GM19463 (cell line): ENCODE measurements around the gene XCL2.

Experiments used
- ATAC-seq: cut with Tn5 transposase; IDR thresholded peaks from one replicate; pipeline ENCODE4 v1.9.1; 2021; ENCODE audit warnings: mild to moderate bottlenecking, moderate library complexity; ENCODE audit not compliant: unreplicated experiment

The XCL2 gene

DNA sequence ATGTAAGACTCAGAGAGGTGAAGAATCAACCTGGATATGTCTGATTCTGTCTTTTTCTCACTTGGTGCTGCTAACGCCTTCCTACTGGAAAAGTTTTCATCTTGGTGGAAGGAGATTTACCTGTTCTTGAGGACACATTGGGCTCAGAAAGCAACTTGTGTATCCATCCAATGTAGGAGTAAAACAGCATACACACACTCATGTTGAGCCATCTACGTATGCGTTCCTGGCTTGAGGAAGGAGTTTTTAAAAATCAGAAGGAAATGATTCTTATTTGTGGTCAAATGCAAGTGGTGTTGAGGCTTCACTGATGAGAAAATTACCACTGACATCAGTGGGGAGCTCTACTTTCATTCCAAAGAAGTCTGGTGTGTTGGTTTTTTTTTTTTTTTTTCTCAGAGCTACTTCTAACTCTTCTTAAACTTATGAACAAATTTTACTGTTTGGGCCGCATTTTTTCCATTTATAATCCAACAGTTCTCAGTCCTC is 25.6 kb downstream of the XCL2 start:
- no peak for ATAC-seq

DNA sequence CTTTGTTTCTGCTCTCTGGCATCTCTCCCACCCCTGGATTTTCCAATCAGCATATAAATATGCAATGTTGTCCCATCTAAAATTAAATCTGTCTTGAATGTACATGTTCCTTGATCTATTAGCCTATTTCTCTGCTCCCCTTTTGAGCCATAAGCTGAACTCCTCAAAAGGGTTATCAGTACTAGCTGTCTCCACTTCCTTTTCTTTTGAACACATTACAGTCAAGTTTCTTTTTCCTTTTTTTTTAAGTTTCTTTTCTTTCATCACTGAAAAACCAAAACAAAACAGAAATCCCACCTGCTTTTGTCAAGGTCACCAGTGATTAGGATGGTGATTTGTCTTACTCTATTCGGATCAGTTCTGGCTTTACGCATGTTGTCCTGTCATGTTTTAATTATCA is 29.3 kb downstream of the XCL2 start:
- no peak for ATAC-seq

DNA sequence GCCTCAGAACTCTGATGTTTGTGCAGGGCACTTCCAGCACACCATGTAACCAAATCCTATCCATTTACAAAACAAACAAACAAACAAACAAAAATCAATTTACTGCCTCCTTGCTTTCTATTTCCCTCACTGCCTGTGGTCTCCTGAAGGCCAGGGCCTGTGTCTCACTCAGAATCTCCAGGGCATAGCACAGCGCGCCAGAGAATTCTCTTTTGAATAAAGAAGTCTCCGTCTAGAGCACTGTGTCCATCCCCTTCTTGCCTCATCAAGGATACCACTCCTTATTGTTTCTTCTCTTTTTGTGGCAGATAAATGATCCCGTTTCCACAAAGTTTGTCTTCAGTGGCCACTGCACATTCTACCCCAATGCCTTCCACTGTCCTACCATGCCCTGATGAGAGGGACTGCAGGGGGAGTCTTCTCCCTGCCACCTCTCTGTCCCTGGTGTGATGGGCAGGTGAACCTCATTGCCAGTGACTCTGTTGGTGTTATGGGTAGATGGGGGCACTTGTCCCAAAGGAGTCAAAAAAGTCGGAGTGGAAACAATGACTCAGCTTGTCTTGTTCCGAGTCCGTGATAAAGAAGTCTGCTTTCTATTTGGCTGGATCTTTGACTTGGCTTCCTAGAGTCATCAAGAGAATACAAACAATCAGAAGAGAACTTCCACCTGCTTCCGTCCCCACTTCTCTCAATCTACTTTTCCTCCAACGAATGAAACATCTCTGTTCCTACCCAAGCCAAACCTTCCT is 30.0 kb downstream of the XCL2 start:
- ATAC-seq: no peak

DNA sequence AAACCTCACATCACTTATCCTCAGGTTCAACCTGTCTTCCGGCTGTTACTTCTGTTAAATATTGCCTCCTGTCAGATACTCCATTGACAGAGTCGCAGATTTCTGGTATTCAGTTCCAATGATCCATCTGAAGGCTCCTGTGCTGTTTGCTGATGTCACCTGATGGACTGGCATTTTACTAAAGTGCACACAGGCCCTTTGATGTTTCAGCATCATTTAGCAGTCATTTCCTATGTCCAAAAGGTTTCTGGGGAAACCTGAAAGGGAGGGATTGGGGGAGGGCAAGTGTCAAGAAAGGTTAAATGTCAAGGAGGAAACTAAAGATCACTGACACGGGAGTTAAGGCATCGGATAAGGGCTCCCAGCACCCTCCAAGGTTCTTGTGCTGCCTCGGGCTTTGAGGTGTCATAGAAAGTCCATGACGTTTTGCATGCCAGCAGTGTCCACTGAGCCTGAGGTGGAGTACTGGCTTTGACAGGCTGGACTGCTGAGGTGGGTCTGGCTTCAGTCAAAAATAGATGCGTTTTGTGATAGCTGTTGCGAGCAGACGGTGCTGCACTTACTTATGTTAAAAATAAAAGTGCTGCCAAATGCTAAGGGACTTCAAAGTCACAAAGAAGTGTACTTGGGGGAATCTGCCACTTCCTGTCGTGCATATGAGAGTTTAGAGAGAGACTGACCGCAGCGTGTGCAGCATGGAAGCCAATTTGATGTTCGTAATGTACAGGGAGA is 30.8 kb downstream of the XCL2 start:
- no peak for ATAC-seq

DNA sequence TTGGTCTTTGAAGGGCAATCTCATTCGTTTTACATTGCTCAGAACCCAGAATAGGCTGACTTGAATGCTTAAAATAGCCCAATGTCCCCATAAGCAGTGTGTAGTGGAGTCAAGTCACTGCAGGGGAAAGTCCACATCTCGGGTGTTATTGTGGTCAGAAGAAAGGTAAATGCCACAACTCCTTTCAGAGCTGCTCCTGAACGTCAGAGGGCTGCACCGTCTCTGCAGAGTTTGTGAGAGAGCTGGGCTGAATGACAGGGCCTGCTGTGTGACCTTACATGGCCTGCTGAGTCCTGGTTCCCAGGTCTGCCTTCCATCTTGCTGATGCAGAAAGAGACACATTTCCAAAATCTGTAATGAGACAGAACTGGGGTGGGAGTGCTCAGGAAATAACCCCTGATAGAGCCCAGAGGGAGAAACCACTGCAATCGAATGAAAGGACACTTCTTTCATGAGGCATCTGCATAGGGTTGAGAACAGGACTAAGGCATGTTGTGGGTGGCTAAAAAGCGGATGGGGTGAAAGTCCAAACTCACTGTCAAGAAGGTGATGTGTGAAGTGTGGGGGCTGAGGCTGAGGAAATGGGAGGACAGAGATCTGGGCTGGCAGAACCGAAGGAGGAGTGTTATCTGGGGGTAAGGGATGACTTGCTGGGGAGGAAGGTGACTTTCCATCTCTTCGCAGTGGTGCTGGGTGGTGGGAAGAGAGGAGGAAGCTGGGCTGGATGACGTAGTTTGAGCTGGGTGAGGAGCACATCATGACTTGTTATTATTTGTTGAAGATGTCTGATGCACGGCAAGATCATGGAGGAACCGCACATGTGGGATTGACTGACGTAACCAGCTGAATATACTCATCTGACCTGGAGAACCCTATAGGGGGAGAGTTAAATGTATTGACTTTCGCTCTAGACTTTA is 33.7 kb downstream of the XCL2 start:
- ATAC-seq: peak; percentile 88

DNA sequence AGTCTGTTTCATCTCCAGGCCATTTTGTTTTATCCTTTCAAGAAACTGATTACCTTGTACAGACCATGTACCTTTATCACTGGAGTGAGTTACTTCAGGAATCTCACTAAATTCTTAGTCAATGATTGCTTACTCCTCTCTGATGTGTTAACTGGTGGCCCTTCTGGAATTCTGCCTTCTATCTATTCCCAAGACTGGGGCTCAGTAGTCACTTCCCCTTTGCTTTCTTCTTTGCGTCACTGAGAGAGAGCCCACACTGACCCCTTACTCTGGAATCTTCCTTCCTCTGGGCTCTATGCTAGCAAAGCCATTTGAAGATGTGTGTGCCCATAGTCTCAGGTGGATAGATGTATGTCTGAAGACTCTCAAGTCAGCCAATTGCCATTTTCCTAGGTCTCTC is 34.6 kb downstream of the XCL2 start:
- no peak for ATAC-seq

DNA sequence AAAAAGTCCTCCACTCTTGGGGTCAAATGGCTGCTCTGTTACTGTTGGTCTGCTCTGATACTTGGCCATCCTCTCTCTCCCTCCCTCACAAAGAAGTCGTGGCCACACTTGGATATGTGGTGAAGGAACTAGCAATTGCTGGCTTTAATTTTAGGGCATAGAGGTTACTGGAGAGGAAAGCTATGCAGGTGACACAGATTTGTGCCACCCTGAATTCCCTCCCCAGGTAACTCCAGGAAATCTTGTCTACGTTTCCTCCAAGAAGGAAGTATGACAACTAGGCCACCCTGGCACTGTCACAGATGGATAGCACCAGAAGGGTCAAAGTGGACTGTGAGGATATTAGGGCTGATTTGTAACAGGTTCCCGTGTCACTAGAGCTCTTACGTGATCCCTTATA is 36.0 kb downstream of the XCL2 start:
- no peak for ATAC-seq

DNA sequence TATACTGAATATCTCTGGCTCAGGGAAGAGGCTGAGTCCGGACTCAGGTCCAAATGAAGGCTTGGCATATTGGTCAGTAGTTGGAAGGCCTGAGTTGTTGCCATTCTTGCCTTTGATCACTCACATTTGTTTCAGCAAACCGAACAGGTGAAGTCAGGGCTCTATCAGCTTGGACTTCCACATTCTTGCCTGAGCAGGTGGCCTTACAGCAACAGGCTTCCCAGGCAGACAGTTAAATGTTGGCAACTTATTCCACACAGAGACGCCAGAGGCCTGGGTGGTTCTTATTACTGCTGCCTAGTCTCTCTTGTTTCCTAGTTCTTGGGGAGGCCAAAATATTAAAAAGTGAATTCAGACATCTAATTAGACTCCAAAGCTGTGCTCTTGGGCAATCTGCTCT is 36.6 kb downstream of the XCL2 start:
- no peak for ATAC-seq

DNA sequence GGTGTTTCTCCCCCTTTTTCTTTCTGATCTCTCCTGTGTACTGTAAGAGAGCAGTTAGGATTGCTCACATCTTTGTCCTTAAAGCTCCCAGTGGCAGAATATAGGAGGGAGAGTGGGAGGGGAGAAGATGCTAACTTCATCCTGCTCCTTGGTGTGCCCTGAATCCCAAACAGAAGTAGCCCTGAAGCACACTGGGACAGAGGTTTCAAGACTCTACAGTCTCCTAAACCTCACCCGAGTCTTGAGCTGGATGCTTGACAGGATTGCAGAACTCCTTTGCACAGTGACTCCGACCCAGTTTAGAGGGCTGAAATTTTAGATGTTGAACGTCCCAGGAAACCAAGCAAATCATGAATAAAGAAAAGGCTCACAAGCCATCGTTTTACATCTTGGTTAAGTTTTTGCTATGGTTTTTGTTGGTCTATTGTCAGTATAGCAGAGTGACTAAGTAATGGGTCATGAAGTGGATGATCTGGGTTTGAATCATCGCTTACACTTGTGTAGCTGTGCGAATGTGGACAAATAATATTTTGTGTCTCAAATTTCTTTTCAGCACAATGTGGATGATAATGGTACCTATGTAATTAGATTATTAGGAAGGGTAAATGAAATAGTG is 37.5 kb downstream of the XCL2 start:
- ATAC-seq: no peak

DNA sequence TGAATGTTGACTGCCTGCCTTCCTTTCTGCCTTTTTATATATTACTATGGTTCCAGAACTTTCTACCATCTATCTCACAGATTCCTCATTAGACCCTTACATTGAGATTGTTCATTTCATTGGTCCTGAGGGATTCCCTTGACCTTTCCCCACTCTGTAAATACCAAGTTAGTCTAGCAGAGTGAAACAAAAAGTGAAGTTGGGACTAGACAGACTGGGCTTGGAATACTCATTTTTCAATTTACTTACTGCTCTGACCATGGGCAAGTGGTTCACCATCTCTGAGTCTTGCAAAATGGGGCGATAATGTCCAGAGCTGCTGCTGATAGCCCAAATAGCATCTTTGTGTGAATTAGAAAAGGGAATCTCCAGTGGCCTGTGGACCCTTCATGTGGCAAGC is 38.8 kb downstream of the XCL2 start:
- no peak for ATAC-seq

DNA sequence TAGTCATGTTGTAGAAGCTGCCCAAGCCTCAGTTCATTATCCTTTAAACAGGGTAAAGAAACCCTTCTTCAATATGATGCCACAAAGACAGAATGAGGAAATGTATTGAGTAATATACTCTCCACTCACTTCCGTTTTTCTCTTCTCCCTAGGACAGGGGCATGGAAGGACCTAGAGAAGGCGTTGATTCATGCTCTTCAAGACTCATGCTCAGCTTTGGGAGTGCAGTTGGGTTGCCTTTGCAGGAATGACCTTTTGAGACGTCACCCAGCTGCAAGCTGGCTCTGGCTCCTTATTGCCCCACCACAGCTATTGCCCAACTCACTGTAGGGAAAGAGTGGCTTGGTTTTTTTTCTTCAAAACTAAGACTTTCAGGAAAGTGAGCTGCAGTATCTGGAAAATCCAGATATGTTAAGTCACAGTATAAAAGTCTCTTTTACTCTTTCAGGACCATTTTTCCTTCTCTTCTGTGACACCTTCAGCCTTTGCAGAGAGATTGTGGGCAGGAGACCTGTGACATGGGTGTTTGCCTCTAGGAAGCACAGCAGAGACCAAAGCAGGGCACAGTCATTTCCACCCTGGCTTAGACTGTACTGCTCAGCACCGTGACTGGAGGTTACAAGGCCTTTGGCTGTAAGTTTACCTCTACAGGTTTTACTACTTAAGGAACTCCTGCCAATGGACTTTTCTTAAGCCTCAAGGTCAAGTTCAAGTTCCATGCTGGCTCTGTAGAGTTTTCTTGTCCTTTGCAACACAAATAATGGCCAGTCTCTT is 39.5 kb downstream of the XCL2 start:
- ATAC-seq: peak; percentile 84

DNA sequence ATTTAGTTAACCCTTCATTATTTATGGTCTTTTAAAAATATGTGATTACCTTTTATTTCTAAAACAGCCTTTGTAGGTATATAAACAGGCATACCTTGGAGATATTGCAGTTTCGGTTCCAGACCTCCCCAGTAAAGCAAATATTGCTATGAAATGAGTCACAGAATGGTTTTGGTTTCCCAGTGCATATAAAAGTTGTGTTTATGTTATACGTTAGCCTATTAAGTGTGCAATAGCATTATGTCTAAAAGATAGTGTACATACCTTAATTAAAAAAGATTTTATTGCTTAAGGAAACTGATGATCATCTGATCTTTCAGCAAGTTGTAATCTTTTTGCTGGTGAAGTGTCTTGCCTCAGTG is 44.1 kb downstream of the XCL2 start:
- peak; percentile 32 for ATAC-seq

DNA sequence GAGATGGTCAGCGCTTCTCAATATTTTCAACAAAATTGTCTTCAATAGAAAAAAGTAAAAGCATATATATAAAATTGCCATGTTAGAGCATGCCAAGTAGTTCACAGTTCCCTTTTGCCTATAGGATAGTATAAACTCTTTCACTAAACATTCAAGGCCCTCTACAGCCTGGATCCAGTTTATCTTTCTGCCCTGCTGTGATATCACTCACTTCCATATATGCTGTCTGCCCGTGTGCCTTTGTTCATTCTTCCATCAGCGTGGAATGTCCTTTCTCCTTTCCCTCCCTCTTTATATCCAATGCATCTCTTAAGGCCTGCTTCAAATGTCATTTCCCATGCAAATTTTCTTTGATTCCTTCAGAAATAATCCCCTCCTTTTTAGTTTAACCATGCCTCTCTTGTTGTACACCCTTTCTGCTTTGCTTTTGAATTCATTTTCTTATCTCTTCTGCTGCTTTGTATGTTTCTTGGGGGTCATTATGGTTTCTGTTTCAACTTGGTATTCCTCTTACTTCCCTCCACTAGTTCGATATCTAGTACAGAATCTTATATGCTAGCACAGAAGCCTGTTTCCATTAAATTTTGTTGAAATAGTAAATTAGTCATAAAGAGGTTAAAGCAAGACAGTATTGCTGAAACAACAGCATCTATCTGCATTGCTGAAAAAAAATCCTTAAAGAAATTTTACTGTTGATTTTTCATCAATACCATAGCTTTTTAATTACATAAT is 44.7 kb downstream of the XCL2 start:
- ATAC-seq: no peak

DNA sequence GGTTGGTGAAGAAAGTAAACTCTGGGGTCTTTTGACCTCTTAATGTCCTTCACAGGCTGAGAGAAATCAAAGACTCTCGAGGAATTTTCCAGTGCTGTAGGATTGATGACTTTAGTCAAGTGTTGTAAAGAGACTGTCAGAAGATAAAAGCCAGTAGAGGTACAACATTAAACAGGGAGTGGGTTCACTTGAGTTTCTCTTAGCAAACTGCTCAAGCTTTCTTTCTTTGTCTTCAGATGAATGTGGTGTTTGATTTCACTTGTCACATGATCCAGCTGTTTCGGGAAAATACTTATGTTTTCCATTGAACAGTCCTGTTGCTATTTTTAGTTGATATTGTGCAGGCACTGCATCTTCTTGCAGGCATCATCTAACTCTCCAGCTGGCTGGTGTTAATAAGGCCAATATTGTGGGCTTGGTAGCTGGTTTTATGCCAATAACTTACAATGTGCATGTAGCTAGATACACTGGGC is 45.6 kb downstream of the XCL2 start:
- ATAC-seq: no peak

DNA sequence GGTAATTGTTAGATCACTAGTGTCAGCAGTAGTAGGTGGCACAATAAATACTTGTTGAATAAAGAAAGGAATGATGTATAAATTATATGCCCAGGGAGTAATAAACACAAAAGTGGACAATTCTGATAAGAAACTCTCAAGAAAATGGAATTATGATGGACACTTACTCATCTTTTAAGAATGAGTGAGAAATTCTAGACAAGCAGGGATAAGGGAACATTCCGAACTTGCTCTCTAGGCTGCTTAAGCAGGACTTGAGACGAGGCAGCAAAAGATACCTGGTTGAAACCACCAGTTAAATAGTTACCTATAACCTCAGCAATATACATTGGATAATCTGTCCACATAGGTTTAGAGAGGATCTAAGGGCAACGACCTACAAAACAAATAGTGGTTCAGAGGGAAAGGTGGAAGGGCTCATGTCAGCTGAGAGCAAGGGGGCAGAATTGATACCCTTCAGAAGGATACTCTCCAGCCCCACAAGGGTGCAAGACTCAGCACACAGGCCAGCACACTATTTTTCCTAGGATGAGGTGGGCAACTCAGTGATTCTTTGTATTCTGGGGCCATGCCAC is 46.3 kb downstream of the XCL2 start:
- ATAC-seq: no peak

DNA sequence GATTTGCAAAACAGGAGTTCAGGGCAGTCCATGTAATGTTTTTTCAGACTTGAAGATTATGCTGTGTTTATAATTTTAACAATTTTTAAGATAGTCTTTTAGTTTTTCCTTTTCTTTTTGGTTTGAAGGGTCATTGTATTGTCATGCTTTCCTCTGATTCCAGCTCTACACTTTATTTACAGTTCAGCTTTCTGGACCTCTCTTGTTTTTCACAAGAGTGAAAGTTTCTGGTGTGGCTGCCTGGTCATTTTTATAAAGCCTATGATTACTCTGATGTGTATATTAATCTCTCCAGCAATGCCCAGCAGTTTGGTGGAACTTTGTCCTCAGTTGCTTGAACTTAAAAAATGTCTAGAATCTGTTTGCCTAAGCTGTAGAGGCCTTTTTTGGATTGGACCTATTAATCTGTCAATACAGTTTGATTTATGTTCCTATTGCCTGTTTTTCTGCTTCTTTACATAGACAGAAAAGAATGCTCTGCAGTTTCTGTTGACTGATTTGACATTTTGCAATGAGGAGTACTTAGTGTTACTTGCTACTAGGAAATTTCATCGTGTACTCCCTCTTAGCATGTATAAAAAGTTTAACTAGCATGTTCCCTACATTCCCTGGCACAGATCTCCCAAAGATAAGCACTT is 52.2 kb downstream of the XCL2 start:
- no peak for ATAC-seq
